SK-N-SH treated with all-trans-retinoic acid at 6 μM for 48 hours (cell line): ENCODE measurements around the gene C4orf51.

Source experiments
- ARNTL ChIP-seq: fragments of 450-650 bp; formaldehyde crosslinking; IDR thresholded peaks from 2 replicates; pipeline ENCODE4 v1.5.0; 2020; ENCODE audit warnings: low read depth, mild to moderate bottlenecking, moderate library complexity, borderline replicate concordance
- CSRNP3 ChIP-seq: fragments of 250-450 bp; sonication (Bioruptor Pico); IDR thresholded peaks from 2 replicates; pipeline ENCODE4 v1.5.1; 2021; ENCODE audit warnings: mild to moderate bottlenecking, moderate library complexity
- ZFP30 ChIP-seq: fragments of 450-650 bp; formaldehyde crosslinking; IDR thresholded peaks from 2 replicates; pipeline ENCODE4 v1.5.0; 2022; ENCODE audit warnings: mild to moderate bottlenecking, moderate library complexity

- TF ChIP-seq CSRNP3, result no peak
- TF ChIP-seq ARNTL, result no peak
- TF ChIP-seq ZFP30 (CRISPR knock-in tag), result no peak
These were observed 29.9 kb downstream of the C4orf51 start for GRCh38 chr4:145709843-145710242.
